CD14-positive monocyte (primary cell): ENCODE results near the gene SLC28A3. TPM values are rescaled to one million over a fixed set of nuclear protein-coding genes. Genes with fewer than 3 reads are reported as not detected.

Experiments
- DNase-seq, 3 donors: peaks; one replicate each; pipeline ENCODE4 v3.0.0-alpha.2; 2011 to 2022
- H2AFZ ChIP-seq: 2 replicates; pipeline ENCODE4 v1.6.0; 2012; ENCODE audit warnings: mild to moderate bottlenecking, low read depth, low read length, inconsistent platforms; ENCODE audit not compliant: insufficient read depth, poor library complexity, severe bottlenecking
- H3K27ac ChIP-seq, 2 donors: 1 replicate in 1 of 2; 2 replicates in 1 of 2; pipeline ENCODE4 v1.5.1; 2012 to 2013; ENCODE audit warnings: low read length in 2 of 2, control low read depth in 1 of 2, inconsistent platforms in 1 of 2, low read depth in 1 of 2, mild to moderate bottlenecking in 1 of 2
- H3K27me3 ChIP-seq, 2 donors: one replicate each; pipeline versions ENCODE4 v1.6.0 to v1.6.1; 2011 to 2013; ENCODE audit warnings: low read length in 2 of 2; ENCODE audit not compliant: control insufficient read depth in 2 of 2, insufficient read depth in 2 of 2
- H3K36me3 ChIP-seq, 2 donors: replicated peaks in 1 of 2; 1 replicate in 1 of 2; 2 replicates in 1 of 2; pipeline versions ENCODE4 v1.5.1 to v1.6.1; 2012 to 2013; ENCODE audit warnings: low read length in 2 of 2, control low read depth in 1 of 2, inconsistent platforms in 1 of 2, mild to moderate bottlenecking in 1 of 2; ENCODE audit not compliant: insufficient read depth in 2 of 2, control insufficient read depth in 1 of 2
- H3K4me1 ChIP-seq, 2 donors: 1 replicate in 1 of 2; 2 replicates in 1 of 2; pipeline versions ENCODE4 v1.5.1 to v1.6.1; 2012 to 2013; ENCODE audit warnings: low read length in 2 of 2, control low read depth in 1 of 2, inconsistent platforms in 1 of 2, mild to moderate bottlenecking in 1 of 2, moderate library complexity in 1 of 2; ENCODE audit not compliant: insufficient read depth in 2 of 2, control insufficient read depth in 1 of 2
- H3K4me2 ChIP-seq: replicated peaks from 2 replicates; pipeline ENCODE3; 2012; ENCODE audit warnings: low read length, moderate library complexity, mild to moderate bottlenecking; ENCODE audit not compliant: poor library complexity, severe bottlenecking; ENCODE audit errors: extremely low read depth
- H3K4me3 ChIP-seq, 3 experiments: fragments of 200-600 bp in 1 of 3; sonication (generic) in 1 of 3; replicated peaks in 1 of 3; 1 replicate in 2 of 3; 2 replicates in 1 of 3; pipeline ENCODE4 v1.5.1; 2011 to 2013; ENCODE audit warnings: low read length in 3 of 3, mild to moderate bottlenecking in 3 of 3, control low read depth in 2 of 3, low read depth in 2 of 3, inconsistent platforms in 1 of 3, moderate library complexity in 1 of 3
- H3K79me2 ChIP-seq: 2 replicates; pipeline ENCODE4 v1.6.0; 2012; ENCODE audit warnings: mild to moderate bottlenecking, control low read depth, inconsistent platforms, low read length, moderate library complexity; ENCODE audit not compliant: insufficient read depth
- H3K9ac ChIP-seq: 2 replicates; pipeline ENCODE4 v1.6.0; 2017; ENCODE audit warnings: low read length, mild to moderate bottlenecking; ENCODE audit not compliant: insufficient read depth, poor library complexity, severe bottlenecking
- H3K9me3 ChIP-seq, 2 donors: replicated peaks in 1 of 2; 1 replicate in 1 of 2; 2 replicates in 1 of 2; pipeline versions ENCODE4 v1.5.1 to v1.6.1; 2012 to 2013; ENCODE audit warnings: low read length in 2 of 2, control low read depth in 1 of 2; ENCODE audit not compliant: control insufficient read depth in 1 of 2, insufficient read depth in 1 of 2
- H4K20me1 ChIP-seq: 2 replicates; pipeline ENCODE4 v1.6.0; 2012; ENCODE audit warnings: mild to moderate bottlenecking, low read length, control low read depth, moderate library complexity; ENCODE audit not compliant: insufficient read depth
- H3K27ac Mint-ChIP-seq, 7 donors: one replicate each; pipeline ENCODE4 v1.8.0; 2020; ENCODE audit warnings: mild to moderate bottlenecking in 7 of 7, mixed read lengths in 7 of 7, moderate library complexity in 6 of 7, inconsistent platforms in 2 of 7
- H3K27me3 Mint-ChIP-seq, 3 donors: one replicate each; pipeline ENCODE4 v1.8.0; 2021 to 2022; ENCODE audit warnings: low read depth in 3 of 3, mild to moderate bottlenecking in 3 of 3, mixed read lengths in 3 of 3, moderate library complexity in 3 of 3, inconsistent platforms in 1 of 3
- H3K36me3 Mint-ChIP-seq, 2 donors: one replicate each; pipeline ENCODE4 v1.8.0; 2020; ENCODE audit warnings: mixed read lengths in 2 of 2, inconsistent platforms in 1 of 2, mild to moderate bottlenecking in 1 of 2
- H3K4me1 Mint-ChIP-seq: one replicate; pipeline ENCODE4 v1.8.0; 2020; ENCODE audit warnings: mild to moderate bottlenecking, mixed read lengths
- H3K4me3 Mint-ChIP-seq, 2 donors: one replicate each; pipeline ENCODE4 v1.8.0; 2020; ENCODE audit warnings: mild to moderate bottlenecking in 2 of 2, mixed read lengths in 2 of 2, moderate library complexity in 1 of 2
- H3K9me3 Mint-ChIP-seq, 7 donors: one replicate each; pipeline ENCODE4 v1.8.0; 2020 to 2022; ENCODE audit warnings: mixed read lengths in 7 of 7, mild to moderate bottlenecking in 6 of 7, moderate library complexity in 6 of 7, inconsistent platforms in 2 of 7
- WGBS: methylation state at CpG from one replicate; pipeline ENCODE4 v1.1.5; 2013; ENCODE audit warnings: missing lambda C conversion rate; ENCODE audit not compliant: insufficient coverage; 5-methylcytosine and 5-hydroxymethylcytosine counted together
- intact Hi-C, 2 donors: fragments of 100-400 bp; cut with micrococcal nuclease; formaldehyde crosslinking; loops; one replicate each; pipeline versions ENCODE4 v1.15.0 to v1.15.1; 2023
- polyA plus RNA-seq, 3 donors: library from polyadenylated mRNA; depleted of rRNA in 1 of 3; unstranded in 2 of 3; stranded (reverse) in 1 of 3; fragments of 300-500 nt in 2 of 3; fragments of >200 nt in 1 of 3; fragmentation: Illumina TruSeq in 2 of 3; gene quantifications; 1 replicate in 2 of 3; 2 replicates in 1 of 3; pipeline ENCODE4 v1.2.3, GENCODE V29; 2012 to 2021
- TF ChIP-seq, protein P1 (sequence below): fragments of 200-600 bp; IDR thresholded peaks from one replicate; pipeline ENCODE4 v1.8.0; 2022; ENCODE audit warnings: antibody characterized with exemption, mild to moderate bottlenecking

Gene SLC28A3
- polyA plus RNA-seq, 3 donors: 1.9 TPM; not detected in 2

DNA sequence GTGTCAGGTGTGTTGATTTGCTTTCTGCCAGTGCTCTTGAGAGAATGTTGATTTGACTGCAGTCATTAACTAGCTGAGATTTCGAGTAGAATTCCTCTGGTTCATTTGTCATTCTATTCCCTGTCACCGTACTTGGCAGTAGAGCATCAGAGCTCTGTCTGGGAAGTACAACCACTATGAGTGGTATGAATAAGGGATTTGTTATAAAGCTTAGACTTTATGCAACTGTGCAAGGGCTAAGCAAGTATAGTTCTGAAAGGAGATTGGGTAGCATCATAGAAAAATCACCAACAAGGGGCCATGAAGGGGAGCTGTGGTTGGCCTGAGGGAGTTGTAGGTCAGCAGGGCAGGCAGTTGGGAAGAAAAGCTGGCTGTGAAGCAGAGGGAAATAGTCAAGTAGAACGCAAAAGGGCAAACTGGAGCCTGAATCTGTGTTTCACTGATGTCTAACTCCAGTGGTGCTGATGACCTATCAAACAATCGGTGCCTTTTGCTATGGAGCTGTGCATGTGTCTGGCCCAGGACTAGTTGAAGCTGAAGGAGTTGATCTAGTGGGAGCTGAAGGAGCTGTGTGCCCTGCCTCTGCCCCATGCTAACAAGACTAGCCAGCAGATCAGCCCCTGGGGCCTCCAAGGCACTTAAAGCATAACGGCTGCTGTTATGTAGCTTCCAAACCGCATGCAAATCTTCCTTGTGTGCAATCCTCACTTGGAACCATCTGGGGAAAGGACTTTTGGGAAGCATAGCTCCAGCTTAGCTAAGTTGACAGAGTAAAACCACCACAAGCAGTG is 110.0 kb downstream of the SLC28A3 start:
- intact Hi-C loops: no loop called here
- Histone ChIP-seq H3K79me2 (no peaks in the 10 kb centered on the region), H2AFZ (no peak overlapping the region), H3K4me3 (no peak overlapping the region), H3K36me3 (no peaks in the 10 kb centered on the region), H3K9me3 (no peaks in the 10 kb centered on the region), H3K9ac (no peak overlapping the region), H3K4me2 (no peak overlapping the region), H3K27ac (no peak overlapping the region), H3K27me3 (no peaks in the 10 kb centered on the region), H3K4me1 (no peaks in the 10 kb centered on the region), H4K20me1 (no peaks in the 10 kb centered on the region)
- H3K9me3 Mint-ChIP-seq: peaks cover 0 to 2% (median 0%) of the 10 kb centered on the region in 7 donors
- TF ChIP-seq, protein P1, sequence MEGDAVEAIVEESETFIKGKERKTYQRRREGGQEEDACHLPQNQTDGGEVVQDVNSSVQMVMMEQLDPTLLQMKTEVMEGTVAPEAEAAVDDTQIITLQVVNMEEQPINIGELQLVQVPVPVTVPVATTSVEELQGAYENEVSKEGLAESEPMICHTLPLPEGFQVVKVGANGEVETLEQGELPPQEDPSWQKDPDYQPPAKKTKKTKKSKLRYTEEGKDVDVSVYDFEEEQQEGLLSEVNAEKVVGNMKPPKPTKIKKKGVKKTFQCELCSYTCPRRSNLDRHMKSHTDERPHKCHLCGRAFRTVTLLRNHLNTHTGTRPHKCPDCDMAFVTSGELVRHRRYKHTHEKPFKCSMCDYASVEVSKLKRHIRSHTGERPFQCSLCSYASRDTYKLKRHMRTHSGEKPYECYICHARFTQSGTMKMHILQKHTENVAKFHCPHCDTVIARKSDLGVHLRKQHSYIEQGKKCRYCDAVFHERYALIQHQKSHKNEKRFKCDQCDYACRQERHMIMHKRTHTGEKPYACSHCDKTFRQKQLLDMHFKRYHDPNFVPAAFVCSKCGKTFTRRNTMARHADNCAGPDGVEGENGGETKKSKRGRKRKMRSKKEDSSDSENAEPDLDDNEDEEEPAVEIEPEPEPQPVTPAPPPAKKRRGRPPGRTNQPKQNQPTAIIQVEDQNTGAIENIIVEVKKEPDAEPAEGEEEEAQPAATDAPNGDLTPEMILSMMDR: no peak
- DNase-seq: no peak
- H3K27me3 Mint-ChIP-seq: peaks cover 0 to 3% (median 0%) of the 10 kb centered on the region in 3 donors
- no peaks in the 10 kb centered on the region for H3K36me3 Mint-ChIP-seq
- no peak overlapping the region for H3K27ac Mint-ChIP-seq
- H3K4me3 Mint-ChIP-seq: no peak overlapping the region
- whole genome bisulfite sequencing: 92% methylated on average over 5 of the region's 6 CpGs
- no peaks in the 10 kb centered on the region for H3K4me1 Mint-ChIP-seq

DNA sequence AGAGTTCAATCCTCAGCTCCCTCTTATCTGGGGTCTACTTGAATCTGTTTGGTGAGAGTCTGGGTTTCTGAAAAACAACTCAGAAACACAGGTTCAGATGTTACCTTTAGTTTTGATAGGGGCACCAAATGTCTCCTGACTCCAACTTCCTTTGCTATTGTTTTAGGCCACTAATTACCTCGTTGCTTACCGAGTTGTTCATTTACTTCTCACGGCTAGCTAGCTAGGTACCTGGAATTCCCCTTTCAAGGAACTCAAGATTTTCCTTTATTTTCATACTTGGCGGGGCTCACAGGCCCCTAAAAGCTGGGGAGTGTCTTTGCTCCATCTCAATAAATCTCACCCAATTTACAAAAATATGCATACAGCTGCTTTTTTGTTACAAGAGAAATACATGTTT is 111.4 kb downstream of the SLC28A3 start:
- H3K4me3 Mint-ChIP-seq: no peak overlapping the region
- DNase-seq: no peak
- Histone ChIP-seq H3K4me2 (no peak overlapping the region), H3K79me2 (no peaks in the 10 kb centered on the region), H3K27ac (no peak overlapping the region), H3K36me3 (no peaks in the 10 kb centered on the region), H3K9me3 (no peaks in the 10 kb centered on the region), H3K9ac (no peak overlapping the region), H3K4me1 (no peaks in the 10 kb centered on the region), H3K27me3 (no peaks in the 10 kb centered on the region), H3K4me3 (no peak overlapping the region), H2AFZ (no peak overlapping the region), H4K20me1 (no peaks in the 10 kb centered on the region)
- H3K36me3 Mint-ChIP-seq: no peaks in the 10 kb centered on the region
- 58% methylated on average over 3 of the region's 4 CpGs for WGBS
- peaks cover 0 to 2% (median 0%) of the 10 kb centered on the region in 7 donors for H3K9me3 Mint-ChIP-seq
- intact Hi-C loops: no loop called here
- H3K4me1 Mint-ChIP-seq: no peaks in the 10 kb centered on the region
- no peak overlapping the region for H3K27ac Mint-ChIP-seq
- H3K27me3 Mint-ChIP-seq: peaks cover 0 to 3% (median 0%) of the 10 kb centered on the region in 3 donors
- TF ChIP-seq, protein P1: no peak
